HCT116 (cell line): ENCODE data around the gene NEK3. TPM values are rescaled to one million over a fixed set of nuclear protein-coding genes. Genes with fewer than 3 reads are reported as not detected.

Source experiments
- ATAC-seq: fragments of 200-7000 bp; cut with Tn5 transposase; 2 replicates; pipeline ENCODE4 v1.9.1; 2020; ENCODE audit warnings: mild to moderate bottlenecking, moderate library complexity
- BruUV-seq: library from RNA; stranded (reverse); fragments of 400-500 nt; replicated peaks from 2 replicates; lab custom pipeline; 2021; lab: Mats Ljungman, UMichigan
- CTCF ChIA-PET: fragments of 300-600 bp; sonication (Branson Sonifier 250); formaldehyde crosslinking; loops from one replicate; lab custom pipeline; 2021; ENCODE audit warnings: antibody characterized with exemption; lab: Charles Lee
- POLR2A ChIA-PET: fragments of 300-600, 350-600 bp; sonication (Branson Sonifier 250); formaldehyde crosslinking; loops from one replicate; lab custom pipeline; 2021; ENCODE audit warnings: antibody characterized with exemption; lab: Charles Lee
- RAD21 ChIA-PET, 2 experiments: fragments of 300-600 bp; sonication (Branson Sonifier 250); formaldehyde crosslinking; loops; one replicate each; lab custom pipeline; 2023; ENCODE audit warnings: low total read pairs in 2 of 2; ENCODE audit not compliant: uncharacterized antibody in 2 of 2, unreplicated experiment in 2 of 2, low non-redundant PET in 1 of 2; lab: Charles Lee
- DNase-seq: peaks from one replicate; pipeline ENCODE4 v3.0.0-alpha.2; 2010; ENCODE audit warnings: low read depth, low spot score
- H2AFZ ChIP-seq: fragments of 200-600 bp; shearing (Covaris generic), sonication (generic); 2 replicates; pipeline ENCODE4 v1.6.1; 2017; ENCODE audit warnings: low read depth, mixed run types, mixed read lengths, antibody characterized with exemption, low read length; ENCODE audit not compliant: poor library complexity, severe bottlenecking
- H3K27ac ChIP-seq: 2 replicates; pipeline ENCODE4 v1.5.1; 2012; ENCODE audit warnings: low read depth, low read length
- H3K27me3 ChIP-seq: fragments of 200-600 bp; sonication (generic); 2 replicates; pipeline ENCODE4 v1.6.1; 2016; ENCODE audit warnings: mixed run types, low read length, mixed read lengths; ENCODE audit not compliant: insufficient read depth
- H3K36me3 ChIP-seq, 2 experiments: fragments of 200-500 bp in 1 of 2; fragments of 200-600 bp in 1 of 2; sonication (Bioruptor generic) in 1 of 2; sonication (generic) in 1 of 2; 2 replicates each; pipeline versions ENCODE4 v1.5.1 to v1.6.1; 2014 to 2016; ENCODE audit warnings: low read length in 2 of 2, inconsistent platforms in 1 of 2, mixed read lengths in 1 of 2, mixed run types in 1 of 2; ENCODE audit not compliant: insufficient read depth in 2 of 2, control insufficient read depth in 1 of 2
- H3K4me1 ChIP-seq, 2 experiments: fragments of 200-600 bp in 1 of 2; sonication (generic) in 1 of 2; 2 replicates each; pipeline versions ENCODE4 v1.5.1 to v1.6.1; 2012 to 2017; ENCODE audit warnings: low read length in 2 of 2, inconsistent platforms in 1 of 2, mild to moderate bottlenecking in 1 of 2, mixed read lengths in 1 of 2, mixed run types in 1 of 2, moderate library complexity in 1 of 2; ENCODE audit not compliant: insufficient read depth in 2 of 2, control insufficient read depth in 1 of 2
- H3K4me2 ChIP-seq: fragments of 200-600 bp; sonication (generic); 2 replicates; pipeline ENCODE4 v1.6.1; 2017; ENCODE audit warnings: mixed run types, low read length, mixed read lengths
- H3K4me3 ChIP-seq, 2 experiments: fragments of 200-600 bp in 1 of 2; sonication (generic) in 1 of 2; replicated peaks in 1 of 2; 2 replicates each; pipeline ENCODE4 v1.5.1; 2011 to 2016; ENCODE audit warnings: low read length in 2 of 2, control low read depth in 1 of 2, low read depth in 1 of 2, mild to moderate bottlenecking in 1 of 2, mixed read lengths in 1 of 2, mixed run types in 1 of 2
- H3K79me2 ChIP-seq: fragments of 200-600 bp; sonication (generic); 2 replicates; pipeline ENCODE4 v1.6.1; 2017; ENCODE audit warnings: mild to moderate bottlenecking, mixed run types, low read length, moderate library complexity, mixed read lengths; ENCODE audit not compliant: insufficient read depth
- H3K9ac ChIP-seq: fragments of 200-600 bp; sonication (generic); 2 replicates; pipeline ENCODE4 v1.6.1; 2016; ENCODE audit warnings: low read length, mixed read lengths
- H3K9me2 ChIP-seq: fragments of 200-600 bp; sonication (generic), shearing (Covaris generic); 2 replicates; pipeline ENCODE4 v1.6.1; 2017; ENCODE audit warnings: mixed run types, mild to moderate bottlenecking, moderate library complexity; ENCODE audit not compliant: insufficient read depth
- H3K9me3 ChIP-seq, 2 experiments: fragments of 200-500 bp in 1 of 2; fragments of 200-600 bp in 1 of 2; sonication (Bioruptor generic) in 1 of 2; sonication (generic) in 1 of 2; 2 replicates each; pipeline ENCODE4 v1.6.1; 2014 to 2017; ENCODE audit warnings: low read length in 2 of 2, mixed read lengths in 2 of 2, inconsistent platforms in 1 of 2, low read depth in 1 of 2, mild to moderate bottlenecking in 1 of 2, mixed run types in 1 of 2, moderate library complexity in 1 of 2; ENCODE audit not compliant: control insufficient read depth in 1 of 2, insufficient read depth in 1 of 2
- H4K20me1 ChIP-seq: fragments of 200-600 bp; sonication (generic), shearing (Covaris generic); 2 replicates; pipeline ENCODE4 v1.6.1; 2017; ENCODE audit warnings: mixed run types, mild to moderate bottlenecking, moderate library complexity; ENCODE audit not compliant: insufficient read depth
- CBX3 ChIP-seq: IDR thresholded peaks from 2 replicates; pipeline ENCODE4 v1.6.1; 2012; ENCODE audit warnings: low read depth
- CEBPB ChIP-seq: IDR thresholded peaks from 2 replicates; pipeline ENCODE4 v1.6.1; 2012; ENCODE audit warnings: low read depth
- CTCF ChIP-seq, 3 experiments: fragments of 200-600 bp in 1 of 3; sonication (generic) in 1 of 3; IDR thresholded peaks in 2 of 3; conservative IDR thresholded peaks in 1 of 3; 2 replicates each; pipeline ENCODE4 v1.5.1; 2012 to 2017; ENCODE audit warnings: low read depth in 2 of 3, low read length in 2 of 3, antibody characterized with exemption in 1 of 3, borderline replicate concordance in 1 of 3, control low read depth in 1 of 3, mild to moderate bottlenecking in 1 of 3, mixed read lengths in 1 of 3, mixed run types in 1 of 3, moderate library complexity in 1 of 3; ENCODE audit not compliant: insufficient read depth in 1 of 3
- ELF1 ChIP-seq: IDR thresholded peaks from 2 replicates; pipeline ENCODE4 v1.6.1; 2012; ENCODE audit warnings: low read depth, borderline replicate concordance
- EZH2 ChIP-seq: fragments of 200-600 bp; sonication (generic); IDR thresholded peaks from 2 replicates; pipeline ENCODE4 v1.6.1; 2017; ENCODE audit warnings: antibody characterized with exemption, mixed run types
- EZH2phosphoT487 ChIP-seq: fragments of 200-600 bp; IDR thresholded peaks from 2 replicates; pipeline ENCODE4 v1.6.1; 2018; ENCODE audit warnings: antibody characterized with exemption, borderline replicate concordance
- FOSL1 ChIP-seq: IDR thresholded peaks from 2 replicates; pipeline ENCODE4 v1.6.1; 2012; ENCODE audit warnings: low read depth
- JUND ChIP-seq: IDR thresholded peaks from 2 replicates; pipeline ENCODE4 v1.6.1; 2012
- POLR2AphosphoS5 ChIP-seq: IDR thresholded peaks from 2 replicates; pipeline ENCODE4 v1.6.1; 2011; ENCODE audit warnings: mild to moderate bottlenecking, low read depth, low read length, moderate library complexity
- RAD21 ChIP-seq: IDR thresholded peaks from 2 replicates; pipeline ENCODE4 v1.6.1; 2012; ENCODE audit warnings: low read depth, mild to moderate bottlenecking
- SIN3A ChIP-seq: IDR thresholded peaks from 2 replicates; pipeline ENCODE4 v1.6.1; 2012; ENCODE audit warnings: low read depth
- SP1 ChIP-seq: IDR thresholded peaks from 2 replicates; pipeline ENCODE4 v1.6.1; 2012; ENCODE audit warnings: low read depth
- SRF ChIP-seq: IDR thresholded peaks from 2 replicates; pipeline ENCODE4 v1.6.1; 2012; ENCODE audit warnings: low read depth
- TCF7L2 ChIP-seq: IDR thresholded peaks from 2 replicates; pipeline ENCODE4 v1.7.0; 2011; ENCODE audit warnings: borderline replicate concordance, inconsistent platforms; ENCODE audit not compliant: insufficient read depth, insufficient read length; ENCODE audit errors: extremely low read depth
- YY1 ChIP-seq: IDR thresholded peaks from 2 replicates; pipeline ENCODE4 v1.6.1; 2011; ENCODE audit warnings: low read length, low read depth, moderate library complexity, mild to moderate bottlenecking; ENCODE audit not compliant: insufficient replicate concordance; ENCODE audit errors: extremely low read depth
- ZBTB33 ChIP-seq: IDR thresholded peaks from 2 replicates; pipeline ENCODE4 v1.6.1; 2011; ENCODE audit warnings: mild to moderate bottlenecking, low read length, moderate library complexity; ENCODE audit not compliant: insufficient replicate concordance; ENCODE audit errors: extremely low read depth
- ZNF274 ChIP-seq: fragments of 200-500 bp; sonication (Bioruptor generic); IDR thresholded peaks from 2 replicates; pipeline ENCODE4 v1.6.1; 2014; ENCODE audit warnings: mild to moderate bottlenecking, low read depth, low read length, inconsistent platforms
- intact Hi-C: fragments of 100-400 bp; cut with micrococcal nuclease; formaldehyde crosslinking; loops from 2 replicates; pipeline ENCODE4 v1.10.0; 2022
- total RNA-seq: library from RNA; stranded (reverse); gene quantifications from one replicate; pipeline ENCODE4 v1.2.1, GENCODE V29; 2021; ENCODE audit not compliant: unreplicated experiment
- TF ChIP-seq, protein P1 (sequence below): IDR thresholded peaks from 2 replicates; pipeline ENCODE4 v1.6.1; 2012

NEK3 gene
- total RNA-seq, 1 experiment from 2014 or later: 15.7 TPM

GRCh38 chr13:52165411-52165810 is 6.0 kb upstream of the NEK3 start:
- ChIA-PET POLR2A (no interaction called here), RAD21 (no interaction called here)
- no TSS peak for BruUV-seq

GRCh38 chr13:52164989-52165388 is 5.6 kb upstream of the NEK3 start:
- H2AFZ ChIP-seq: no peak overlapping the region
- no peak for DNase-seq
- H3K36me3 ChIP-seq: peaks cover 0 to 8% of the 10 kb centered on the region in 2 experiments; a peak in 2 of 4 replicates
- POLR2A ChIA-PET: no interaction called here
- no peak overlapping the region for H3K4me2 ChIP-seq
- H3K9me3 ChIP-seq: no peaks in the 10 kb centered on the region
- H3K9me2 ChIP-seq: no peaks in the 10 kb centered on the region
- ATAC-seq: no peak
- peaks cover 19 to 20% of the 10 kb centered on the region in 2 experiments for H3K4me1 ChIP-seq
- H3K79me2 ChIP-seq: no peaks in the 10 kb centered on the region
- no peaks in the 10 kb centered on the region for H4K20me1 ChIP-seq
- no peak overlapping the region for H3K27ac ChIP-seq
- H3K4me3 ChIP-seq: no peak overlapping the region
- RAD21 ChIA-PET: no interaction called here
- CTCF ChIA-PET: interaction anchor here (1.3 kb wide), 1 partner anchor 37 kb away, joined by 3 read pairs; no protein-coding TSS in a partner anchor
- H3K9ac ChIP-seq: no peak overlapping the region
- intact Hi-C loops: no loop called here
- H3K27me3 ChIP-seq: no peaks in the 10 kb centered on the region
- no TSS peak for BruUV-seq
- TF ChIP-seq SIN3A: no peak
- no peak for TF ChIP-seq SP1
- no peak for TF ChIP-seq ZBTB33
- no peak for TF ChIP-seq ZNF274
- no peak for TF ChIP-seq CBX3
- no peak for TF ChIP-seq SRF
- no peak for TF ChIP-seq ELF1
- TF ChIP-seq YY1: no peak
- TF ChIP-seq EZH2: no peak
- no peak for TF ChIP-seq RAD21
- no peak for TF ChIP-seq POLR2AphosphoS5
- TF ChIP-seq CTCF (IDR thresholded peaks at IDR 0.05 in 2 of 3, conservative IDR thresholded peaks at IDR 0.05 in 1 of 3; ENCODE audit: borderline replicate concordance in 1 of 3, insufficient read depth in 1 of 3, low read depth in 2 of 3, low read length in 2 of 3): no peak

More at GRCh38 chr13:52165411-52165810, 6.0 kb upstream of the NEK3 start:
- H3K27me3 ChIP-seq: no peaks in the 10 kb centered on the region
- no peak overlapping the region for H3K4me3 ChIP-seq
- no peaks in the 10 kb centered on the region for H4K20me1 ChIP-seq
- H3K4me2 ChIP-seq: no peak overlapping the region
- peaks cover 19 to 20% of the 10 kb centered on the region in 2 experiments for H3K4me1 ChIP-seq
- H3K79me2 ChIP-seq: no peaks in the 10 kb centered on the region
- H2AFZ ChIP-seq: no peak overlapping the region
- no peaks in the 10 kb centered on the region for H3K9me3 ChIP-seq
- TF ChIP-seq EZH2phosphoT487: no peak
- no peak for TF ChIP-seq TCF7L2
- TF ChIP-seq JUND: no peak
- TF ChIP-seq CBX3: no peak
- TF ChIP-seq EZH2: no peak
- TF ChIP-seq CEBPB: no peak
- TF ChIP-seq ELF1: no peak
- TF ChIP-seq SIN3A: no peak
- no peak for TF ChIP-seq POLR2AphosphoS5
- TF ChIP-seq YY1: no peak
- no peak for TF ChIP-seq ZNF274
- TF ChIP-seq FOSL1: no peak
- TF ChIP-seq, protein P1, sequence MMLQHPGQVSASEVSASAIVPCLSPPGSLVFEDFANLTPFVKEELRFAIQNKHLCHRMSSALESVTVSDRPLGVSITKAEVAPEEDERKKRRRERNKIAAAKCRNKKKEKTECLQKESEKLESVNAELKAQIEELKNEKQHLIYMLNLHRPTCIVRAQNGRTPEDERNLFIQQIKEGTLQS: no peak
- intact Hi-C loops: no loop called here
- no peak overlapping the region for H3K27ac ChIP-seq
- CTCF ChIA-PET: no interaction called here
- ATAC-seq (no peak), DNase-seq (no peak)
- H3K9me2 ChIP-seq: no peaks in the 10 kb centered on the region
- no peak overlapping the region for H3K9ac ChIP-seq
- H3K36me3 ChIP-seq: peaks cover 0 to 8% of the 10 kb centered on the region in 2 experiments; a peak in 2 of 4 replicates
